GM18520 (cell line): ENCODE results near the gene CHRM1.

Experiments used
- ATAC-seq: cut with Tn5 transposase; IDR thresholded peaks from one replicate; pipeline ENCODE4 v1.9.1; 2021; ENCODE audit not compliant: unreplicated experiment

The CHRM1 gene

GRCh38 chr11:62925745-62926679 lies 4.8 kb upstream of the CHRM1 start:
- no peak for ATAC-seq

GRCh38 chr11:62925308-62925707 lies 4.1 kb upstream of the CHRM1 start:
- no peak for ATAC-seq

- no peak for ATAC-seq
Measured at GRCh38 chr11:62923601-62924411, 2.6 kb upstream of the CHRM1 start.

GRCh38 chr11:62922653-62923431 lies 1.7 kb upstream of the CHRM1 start:
- no peak for ATAC-seq

DNA sequence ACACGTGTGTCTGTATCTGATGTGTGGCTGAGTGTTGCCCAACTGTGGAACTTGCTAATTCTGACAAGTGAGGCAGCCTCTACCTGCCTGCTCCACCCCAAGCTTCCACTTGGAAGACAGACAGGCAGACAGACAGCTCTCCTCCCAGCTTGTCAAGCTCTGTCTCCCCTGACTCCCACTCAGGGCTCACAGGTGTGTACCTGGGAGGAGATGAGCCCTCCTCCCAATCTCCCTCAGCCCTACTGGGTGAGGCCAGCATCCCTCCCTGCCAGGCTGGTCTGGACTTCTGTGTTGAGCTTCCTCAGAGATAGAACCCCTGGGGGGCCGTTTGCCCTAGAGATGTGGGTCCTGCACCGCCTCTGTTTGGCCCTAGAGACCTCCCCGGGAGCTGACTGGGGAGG lies 1.0 kb upstream of the CHRM1 start:
- ATAC-seq: no peak

DNA sequence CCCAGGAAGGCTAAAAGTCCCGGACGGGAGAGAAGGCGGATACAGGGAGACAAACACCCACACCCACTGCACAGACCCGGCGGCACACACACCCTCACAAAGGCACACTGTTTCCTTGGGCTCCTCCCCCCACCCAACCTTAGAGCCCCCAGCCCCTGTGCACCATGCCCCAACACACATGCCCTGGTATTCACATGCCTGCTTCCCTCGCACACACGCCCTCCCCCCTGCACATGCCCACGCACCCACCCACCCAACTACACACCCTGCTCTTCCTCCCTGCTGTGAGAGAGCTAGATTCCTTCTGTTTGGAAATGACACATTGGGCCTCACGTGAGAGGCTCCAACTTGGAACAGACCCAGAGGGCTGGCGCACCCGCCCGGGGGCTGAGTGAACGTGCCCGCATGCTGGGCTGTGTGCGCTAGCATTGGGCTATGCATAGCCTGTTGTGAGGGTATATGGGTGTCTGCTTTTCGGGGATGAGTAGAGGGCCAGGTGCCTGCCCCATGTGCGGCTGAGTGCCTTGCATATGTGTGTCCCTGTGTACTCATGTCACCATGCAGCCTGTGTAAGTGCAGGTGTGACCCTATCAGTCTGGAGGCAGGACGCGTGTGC lies 518 bp upstream of the CHRM1 start:
- ATAC-seq: no peak

GRCh38 chr11:62919898-62920640 lies 1.1 kb downstream of the CHRM1 start:
- no peak for ATAC-seq

- ATAC-seq: no peak
Measured at GRCh38 chr11:62919476-62919875, 1.7 kb downstream of the CHRM1 start.

GRCh38 chr11:62918531-62918930 lies 2.6 kb downstream of the CHRM1 start:
- ATAC-seq: no peak

DNA sequence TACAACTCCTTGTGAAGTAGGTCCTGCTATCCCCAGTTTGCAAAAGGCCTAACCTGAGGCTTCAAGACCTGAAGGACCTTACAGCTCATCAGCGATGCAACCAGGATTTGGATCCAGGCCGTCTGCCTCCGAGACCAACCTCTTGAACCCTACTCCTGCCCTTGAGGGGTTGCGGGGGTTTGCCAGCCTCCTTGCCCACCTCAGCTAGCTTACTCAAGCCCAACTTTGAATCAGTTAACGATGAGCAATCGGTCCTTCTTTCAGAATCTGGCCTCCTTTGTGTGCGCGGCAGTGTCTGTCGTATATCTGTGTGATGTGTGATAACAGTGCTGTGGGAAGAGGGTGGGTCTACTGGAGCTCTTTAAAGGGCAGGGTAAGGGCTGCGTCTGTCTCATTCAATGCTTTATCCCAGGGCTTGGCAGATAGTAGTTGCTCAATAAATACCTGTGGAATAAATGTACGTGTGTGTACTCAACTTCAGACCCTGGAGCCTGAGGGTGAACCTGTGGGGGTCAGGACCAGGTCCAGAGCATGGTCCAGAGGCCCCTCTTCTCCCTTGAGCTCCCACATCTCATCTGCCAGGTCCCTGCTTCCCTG lies 3.2 kb downstream of the CHRM1 start:
- no peak for ATAC-seq

DNA sequence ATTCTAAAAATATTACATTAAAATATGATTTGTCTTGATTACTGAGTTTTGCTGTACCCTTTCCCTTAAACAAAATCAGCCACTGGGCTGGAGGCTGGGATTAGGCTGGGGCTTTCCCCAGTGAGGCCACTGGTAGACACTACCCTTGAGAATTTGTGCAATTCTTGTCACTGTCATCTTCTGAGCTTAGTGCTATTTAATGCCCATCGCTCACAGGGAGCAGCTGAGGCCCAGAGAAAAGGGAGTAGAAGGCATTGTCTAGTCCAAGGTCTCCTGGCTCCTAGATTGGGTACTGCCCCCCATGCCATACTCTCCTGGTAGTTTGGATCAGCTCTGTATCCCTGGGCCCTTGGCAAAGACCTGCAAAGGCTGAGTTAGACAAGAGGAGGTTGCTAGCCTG lies 6.7 kb downstream of the CHRM1 start:
- no peak for ATAC-seq

DNA sequence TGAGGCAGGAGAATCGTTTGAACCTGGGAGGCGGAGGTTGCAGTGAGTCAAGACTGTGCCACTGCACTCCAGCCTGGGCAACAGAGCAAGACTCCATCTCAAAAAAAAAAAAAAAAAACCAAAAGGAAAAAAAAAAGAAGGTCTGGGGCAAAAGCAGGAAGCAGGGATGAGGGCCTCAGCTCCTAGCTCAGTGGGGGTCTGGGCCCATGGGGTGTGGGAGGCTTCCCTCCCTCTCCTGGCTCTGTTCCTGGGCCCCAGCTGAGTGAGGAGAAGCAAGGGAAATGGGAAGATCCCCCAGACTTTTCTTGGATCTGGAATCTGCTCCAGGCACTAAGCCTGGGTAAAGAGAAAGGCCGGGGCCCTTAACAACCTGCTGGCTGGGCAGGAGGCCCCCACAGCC lies 8.9 kb downstream of the CHRM1 start:
- ATAC-seq: no peak

DNA sequence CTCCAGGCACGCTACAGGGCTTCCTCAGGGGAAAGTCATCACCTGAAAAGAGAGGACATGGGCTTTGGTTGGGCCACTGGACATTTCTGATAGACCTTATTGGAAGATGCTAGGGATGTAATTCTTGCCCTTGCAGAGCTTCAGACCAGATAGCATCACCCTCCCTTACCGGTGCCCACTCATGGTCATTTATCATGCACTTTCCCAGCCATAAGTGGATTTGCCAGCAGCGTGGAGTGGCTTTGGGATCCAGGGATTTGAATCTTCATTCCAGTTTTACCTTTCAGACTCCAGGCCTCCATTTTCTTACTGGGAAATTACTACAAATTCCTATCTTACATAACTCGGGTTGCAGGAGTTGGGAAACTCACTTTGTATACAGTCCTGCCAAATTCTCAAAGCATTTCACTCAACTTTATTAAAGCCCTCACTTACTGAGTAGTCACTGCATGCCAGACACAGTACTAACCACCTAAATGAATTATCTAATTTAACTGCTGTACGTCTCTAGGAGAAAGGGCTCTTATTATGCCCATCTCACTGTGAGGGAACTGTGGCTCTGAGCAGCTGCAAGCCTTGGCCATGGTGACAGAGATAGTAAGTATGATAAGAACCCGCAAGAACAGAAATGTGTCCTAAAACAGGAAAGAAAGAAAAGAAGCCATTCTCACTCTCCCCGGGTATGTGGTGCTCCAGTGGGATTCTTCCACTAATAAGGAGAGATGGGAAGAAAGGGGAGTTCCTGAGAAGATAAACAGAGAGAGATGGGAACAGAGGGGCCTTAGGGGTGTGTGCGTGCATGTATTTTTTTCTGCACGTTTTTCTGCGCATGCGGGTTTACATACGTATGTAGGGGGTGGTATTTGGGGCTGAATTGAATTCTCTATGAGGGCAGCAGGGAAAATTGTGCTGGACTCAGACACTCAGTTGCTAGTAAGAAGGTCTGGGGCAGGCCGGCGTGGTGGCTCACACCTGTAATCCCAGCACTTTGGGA lies 9.7 kb downstream of the CHRM1 start:
- ATAC-seq: no peak

DNA sequence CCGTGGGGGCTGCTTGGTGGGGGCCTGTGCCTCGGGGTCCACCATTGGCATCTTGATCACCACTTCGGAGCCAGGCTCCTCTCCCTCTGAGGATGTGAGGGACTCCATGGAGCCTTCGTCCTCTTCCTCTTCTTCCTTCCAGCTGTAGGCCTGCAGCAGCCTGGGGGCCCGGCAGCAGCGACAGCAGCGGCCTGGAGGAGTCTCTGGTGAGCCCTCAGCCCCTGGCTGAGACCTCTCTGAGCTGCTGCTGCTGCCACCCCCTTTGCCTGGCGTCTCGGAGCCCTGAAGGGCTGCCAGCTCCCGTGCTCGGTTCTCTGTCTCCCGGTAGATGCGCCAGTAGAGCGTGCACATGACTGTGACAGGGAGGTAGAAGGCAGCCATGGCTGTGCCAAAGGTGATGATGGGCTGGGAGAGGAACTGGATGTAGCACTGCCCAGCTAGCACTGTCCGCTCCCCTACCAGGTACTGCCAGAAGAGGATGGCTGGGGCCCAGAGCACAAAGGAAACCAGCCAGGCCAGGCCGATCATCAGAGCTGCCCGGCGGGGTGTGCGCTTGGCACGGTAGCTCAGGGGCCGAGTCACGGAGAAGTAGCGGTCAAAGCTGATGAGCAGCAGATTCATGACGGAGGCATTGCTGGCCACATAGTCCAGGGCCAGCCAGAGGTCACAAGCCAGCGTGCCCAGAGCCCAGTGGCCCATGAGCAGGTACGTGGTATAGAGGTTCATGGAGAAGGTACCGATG lies 10.9 kb downstream of the CHRM1 start:
- no peak for ATAC-seq

- ATAC-seq: no peak
Measured at GRCh38 chr11:62909107-62909894, 11.9 kb downstream of the CHRM1 start.

- no peak for ATAC-seq
Measured at GRCh38 chr11:62908468-62909072, 12.6 kb downstream of the CHRM1 start.
